ENCODE results near the gene NEU1. TPM values are rescaled to one million over a fixed set of nuclear protein-coding genes. Genes with fewer than 3 reads are reported as not detected.
"Not testable (repeated sequence)": the region's sequence is repeated elsewhere in the genome, so short reads cannot be mapped to it uniquely, and the experiment has no call there.

Gene NEU1
- total and polyA plus RNA-seq, 8 donors, result 25.7 to 106 (median 29.4) TPM

DNA sequence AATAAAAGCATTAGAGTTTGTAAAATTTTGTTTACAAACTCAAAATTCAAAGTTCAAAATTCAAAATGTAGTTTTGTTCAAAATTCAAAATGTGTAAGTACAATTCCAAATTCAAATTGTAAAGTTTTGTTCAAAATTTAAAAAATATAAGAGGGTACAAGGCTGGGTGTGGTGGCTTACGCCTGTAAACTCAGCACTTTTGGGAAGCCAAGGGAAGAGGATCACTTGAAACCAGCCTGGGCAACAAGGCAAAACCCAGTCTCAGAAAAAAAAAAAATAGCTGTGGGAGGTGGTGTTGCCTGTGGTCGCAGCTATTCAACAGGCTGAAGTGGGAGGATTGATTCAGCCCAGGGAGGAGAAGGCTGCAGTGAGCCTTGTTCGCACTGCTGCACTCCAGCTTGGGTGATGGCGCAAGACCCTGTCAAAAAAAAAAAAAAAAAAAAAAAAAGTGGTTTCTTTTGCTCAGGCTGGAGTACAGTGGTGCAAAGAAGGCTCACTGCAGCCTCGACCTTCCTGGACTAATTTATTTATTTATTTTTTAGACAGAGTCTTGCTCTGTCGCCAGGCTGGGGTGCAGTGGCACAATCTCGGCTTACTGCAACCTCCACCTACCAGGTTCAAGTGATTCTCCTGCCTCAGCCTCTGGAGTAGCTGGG, 44.7 kb upstream of the NEU1 start:
- no peaks in the 10 kb centered on the region for H3K9me3 ChIP-seq
- TF ChIP-seq, protein P1, sequence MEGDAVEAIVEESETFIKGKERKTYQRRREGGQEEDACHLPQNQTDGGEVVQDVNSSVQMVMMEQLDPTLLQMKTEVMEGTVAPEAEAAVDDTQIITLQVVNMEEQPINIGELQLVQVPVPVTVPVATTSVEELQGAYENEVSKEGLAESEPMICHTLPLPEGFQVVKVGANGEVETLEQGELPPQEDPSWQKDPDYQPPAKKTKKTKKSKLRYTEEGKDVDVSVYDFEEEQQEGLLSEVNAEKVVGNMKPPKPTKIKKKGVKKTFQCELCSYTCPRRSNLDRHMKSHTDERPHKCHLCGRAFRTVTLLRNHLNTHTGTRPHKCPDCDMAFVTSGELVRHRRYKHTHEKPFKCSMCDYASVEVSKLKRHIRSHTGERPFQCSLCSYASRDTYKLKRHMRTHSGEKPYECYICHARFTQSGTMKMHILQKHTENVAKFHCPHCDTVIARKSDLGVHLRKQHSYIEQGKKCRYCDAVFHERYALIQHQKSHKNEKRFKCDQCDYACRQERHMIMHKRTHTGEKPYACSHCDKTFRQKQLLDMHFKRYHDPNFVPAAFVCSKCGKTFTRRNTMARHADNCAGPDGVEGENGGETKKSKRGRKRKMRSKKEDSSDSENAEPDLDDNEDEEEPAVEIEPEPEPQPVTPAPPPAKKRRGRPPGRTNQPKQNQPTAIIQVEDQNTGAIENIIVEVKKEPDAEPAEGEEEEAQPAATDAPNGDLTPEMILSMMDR (IDR thresholded peaks at IDR 0.05), result no peak
- peak in 1 of 4 donors; percentile 65 for DNase-seq
- peaks cover 10 to 34% of the 10 kb centered on the region in 2 donors for H3K4me1 ChIP-seq
- intact Hi-C loops (cut with DNase I), result no loop called here
- no peak overlapping the region for H3K4me3 ChIP-seq
- H3K27ac ChIP-seq, result peak overlapping the region in 1 of 2 donors; percentile 3
- no peaks in the 10 kb centered on the region for H3K27me3 ChIP-seq
- no peaks in the 10 kb centered on the region for H3K36me3 ChIP-seq
- ATAC-seq, result peak; percentile 80

DNA sequence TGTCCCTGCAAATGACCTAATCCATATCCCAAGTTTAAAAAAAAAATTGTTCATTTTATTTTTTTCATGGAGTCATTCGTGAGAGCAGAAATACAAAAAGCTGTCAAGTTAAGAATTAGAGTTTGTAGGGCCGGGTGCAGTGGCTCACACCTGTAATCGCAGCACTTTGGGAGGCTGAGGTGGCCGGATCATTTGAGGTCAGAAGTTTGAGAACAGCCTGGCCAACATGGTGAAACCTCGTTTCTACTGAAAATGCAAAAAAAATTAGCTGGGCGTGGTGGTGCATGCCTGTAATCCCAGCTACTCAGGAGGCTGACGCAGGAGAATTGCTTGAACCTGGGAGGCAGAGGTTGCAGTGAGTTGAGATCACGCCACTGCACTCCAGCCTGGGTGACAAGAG, 44.1 kb upstream of the NEU1 start:
- peak overlapping the region in 1 of 2 donors; percentile 3 for H3K27ac ChIP-seq
- intact Hi-C loops (cut with DNase I); DNase-seq; H3K27me3 ChIP-seq; H3K9me3 ChIP-seq; H3K36me3 ChIP-seq; H3K4me3 ChIP-seq; ATAC-seq: not testable (repeated sequence)
- peaks cover 10 to 32% of the 10 kb centered on the region in 2 donors for H3K4me1 ChIP-seq

DNA sequence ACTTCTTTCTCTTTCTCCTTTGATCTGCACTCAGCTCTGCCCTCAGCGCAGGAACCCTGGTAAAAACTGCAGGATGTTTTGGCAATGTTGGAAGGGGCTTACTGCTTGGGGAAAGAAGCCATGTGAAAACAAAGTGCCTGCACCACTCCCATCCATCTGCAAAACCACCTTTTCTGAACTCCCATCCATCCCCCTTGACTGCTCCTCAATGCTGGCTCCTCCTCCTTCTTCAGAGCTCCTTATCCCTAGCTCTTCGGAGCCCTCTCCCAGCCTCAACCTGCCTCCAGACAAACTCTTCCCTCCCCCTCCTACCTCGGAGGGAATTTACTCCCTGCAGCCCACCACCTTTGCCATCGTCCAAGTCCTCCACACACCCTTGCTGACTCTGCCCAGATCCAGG, 43.5 kb upstream of the NEU1 start:
- H3K4me3 ChIP-seq, result no peak overlapping the region
- no peaks in the 10 kb centered on the region for H3K27me3 ChIP-seq
- no peak for ATAC-seq
- no peaks in the 10 kb centered on the region for H3K9me3 ChIP-seq
- H3K36me3 ChIP-seq, result no peaks in the 10 kb centered on the region
- TF ChIP-seq, protein P1 (IDR thresholded peaks at IDR 0.05), result no peak
- DNase-seq, result no peak
- peaks cover 10 to 29% of the 10 kb centered on the region in 2 donors for H3K4me1 ChIP-seq
- intact Hi-C loops (cut with DNase I), result no loop called here
- H3K27ac ChIP-seq, result no peak overlapping the region

DNA sequence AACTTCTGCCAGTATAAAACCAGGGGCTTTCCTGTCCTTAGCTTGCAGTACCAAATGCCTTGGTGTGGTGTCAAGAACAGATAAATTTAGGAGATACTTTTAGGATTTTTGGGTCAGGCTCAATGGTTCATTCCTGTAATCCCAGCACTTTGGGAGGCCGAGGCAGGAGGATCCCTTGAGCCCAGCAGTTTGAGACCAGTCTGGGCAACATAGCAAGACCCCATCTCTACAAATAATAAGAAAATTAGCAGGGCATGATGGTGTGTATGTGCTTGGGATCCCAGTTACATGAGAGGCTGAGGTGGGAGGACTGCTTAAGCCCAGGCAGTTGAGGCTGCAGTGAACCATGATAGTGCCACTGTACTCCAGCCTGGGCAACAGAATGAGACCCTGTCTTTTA, 42.4 kb upstream of the NEU1 start:
- no peaks in the 10 kb centered on the region for H3K27me3 ChIP-seq
- no peak overlapping the region for H3K4me3 ChIP-seq
- TF ChIP-seq, protein P1 (IDR thresholded peaks at IDR 0.05), result no peak
- H3K4me1 ChIP-seq, result peaks cover 10 to 30% of the 10 kb centered on the region in 2 donors
- no peak for DNase-seq
- no peaks in the 10 kb centered on the region for H3K36me3 ChIP-seq
- intact Hi-C loops (cut with DNase I), result no loop called here
- no peak for ATAC-seq
- no peak overlapping the region for H3K27ac ChIP-seq
- no peaks in the 10 kb centered on the region for H3K9me3 ChIP-seq

DNA sequence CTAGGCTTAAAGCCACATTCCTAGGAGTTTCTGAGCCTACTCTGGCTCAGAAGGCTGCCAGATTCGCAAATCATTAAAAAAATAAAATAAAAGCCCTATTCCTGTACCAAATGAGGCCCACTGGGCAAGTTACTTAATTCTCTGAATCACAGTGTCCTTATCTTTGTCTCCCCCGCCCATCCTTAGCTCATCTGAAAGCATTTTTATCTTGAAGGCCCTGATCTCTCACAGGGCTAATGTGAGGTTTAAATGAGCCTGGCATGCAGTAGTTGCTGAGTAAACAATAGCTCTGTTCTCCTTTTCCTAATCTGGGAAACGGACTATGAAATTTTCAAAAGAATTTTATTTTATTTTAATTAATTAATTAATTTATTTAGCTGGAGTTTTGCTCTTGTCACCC, 41.3 kb upstream of the NEU1 start:
- TF ChIP-seq, protein P1 (IDR thresholded peaks at IDR 0.05), result no peak
- H3K9me3 ChIP-seq, result no peaks in the 10 kb centered on the region
- DNase-seq, result no peak
- H3K4me3 ChIP-seq, result no peak overlapping the region
- no peak overlapping the region for H3K27ac ChIP-seq
- no peaks in the 10 kb centered on the region for H3K36me3 ChIP-seq
- H3K27me3 ChIP-seq, result no peaks in the 10 kb centered on the region
- H3K4me1 ChIP-seq, result peaks cover 14 to 40% of the 10 kb centered on the region in 2 donors
- ATAC-seq, result no peak
- intact Hi-C loops (cut with DNase I), result no loop called here

All from left lung (tissue), 10 donors.